WERI-Rb-1 (cell line): ENCODE data around the gene CEPT1.

ENCODE experiments used
- DNase-seq: peaks from one replicate; pipeline ENCODE4 v3.0.0-alpha.2; 2020
- H3K27ac ChIP-seq: fragments of 250-450 bp; sonication (Bioruptor Pico); 2 replicates; pipeline ENCODE4 v1.5.1; 2020; ENCODE audit warnings: mild to moderate bottlenecking, moderate library complexity
- H3K27me3 ChIP-seq: fragments of 250-450 bp; sonication (Bioruptor Pico); 2 replicates; pipeline ENCODE4 v1.5.1; 2021; ENCODE audit warnings: mild to moderate bottlenecking, low read depth, moderate library complexity; ENCODE audit not compliant: insufficient read depth, severe bottlenecking
- H3K36me3 ChIP-seq: fragments of 250-450 bp; sonication (Bioruptor Pico); 2 replicates; pipeline ENCODE4 v1.5.1; 2020; ENCODE audit warnings: mild to moderate bottlenecking, moderate library complexity
- H3K4me3 ChIP-seq: 2 replicates; pipeline ENCODE4 v1.5.1; 2011; ENCODE audit warnings: low read depth, mild to moderate bottlenecking, control low read depth, low read length
- H3K9me3 ChIP-seq: fragments of 250-450 bp; sonication (Bioruptor Pico); 2 replicates; pipeline ENCODE4 v1.5.1; 2021; ENCODE audit warnings: mild to moderate bottlenecking, moderate library complexity; ENCODE audit not compliant: severe bottlenecking
- CTCF ChIP-seq: IDR thresholded peaks from 2 replicates; pipeline ENCODE4 v1.5.1; 2011; ENCODE audit warnings: low read depth, mild to moderate bottlenecking, control low read depth, inconsistent platforms, low read length

Gene CEPT1

GRCh38 chr1:111163363-111163762 lies 23.3 kb downstream of the CEPT1 start:
- no peak overlapping the region for H3K27ac ChIP-seq
- no peak for TF ChIP-seq CTCF
- DNase-seq = no peak
- no peaks in the 10 kb centered on the region for H3K9me3 ChIP-seq
- no peak overlapping the region for H3K4me3 ChIP-seq
- H3K36me3 ChIP-seq = peaks cover 29% of the 10 kb centered on the region
- no peaks in the 10 kb centered on the region for H3K27me3 ChIP-seq

GRCh38 chr1:111164151-111164550 lies 24.1 kb downstream of the CEPT1 start:
- H3K4me3 ChIP-seq = no peak overlapping the region
- H3K27ac ChIP-seq = no peak overlapping the region
- no peak for TF ChIP-seq CTCF
- no peak for DNase-seq
- H3K36me3 ChIP-seq = peaks cover 35% of the 10 kb centered on the region
- H3K27me3 ChIP-seq = no peaks in the 10 kb centered on the region
- no peaks in the 10 kb centered on the region for H3K9me3 ChIP-seq

GRCh38 chr1:111172463-111172862 lies 32.4 kb downstream of the CEPT1 start:
- Histone ChIP-seq H3K36me3 (peaks cover 15% of the 10 kb centered on the region), H3K27ac (no peak overlapping the region), H3K4me3 (no peak overlapping the region), H3K27me3 (no peaks in the 10 kb centered on the region), H3K9me3 (no peaks in the 10 kb centered on the region)
- no peak for DNase-seq
- no peak for TF ChIP-seq CTCF

DNA sequence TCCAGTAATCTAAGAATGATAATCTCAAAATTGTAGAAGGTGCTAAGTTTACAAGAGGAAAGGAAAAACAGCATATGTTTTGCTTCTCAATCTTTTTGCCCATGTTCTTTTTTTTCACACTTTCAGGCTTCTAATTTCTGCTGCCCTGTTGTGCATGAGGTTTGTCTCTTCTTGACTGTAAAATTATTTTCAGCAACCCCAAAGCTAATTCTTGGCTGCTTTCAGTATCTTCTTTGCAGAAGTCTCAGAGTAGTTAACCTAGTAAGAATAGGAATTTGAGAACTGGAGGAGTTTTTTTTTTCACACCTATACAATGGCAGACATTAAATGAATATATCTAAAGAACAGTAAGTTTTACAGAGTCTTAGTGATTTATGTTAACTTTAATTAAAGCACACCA lies 34.0 kb downstream of the CEPT1 start:
- DNase-seq = no peak
- Histone ChIP-seq H3K36me3 (peaks cover 8% of the 10 kb centered on the region), H3K27ac (no peak overlapping the region), H3K9me3 (no peaks in the 10 kb centered on the region), H3K4me3 (no peak overlapping the region), H3K27me3 (no peaks in the 10 kb centered on the region)
- no peak for TF ChIP-seq CTCF

GRCh38 chr1:111175349-111175748 lies 35.3 kb downstream of the CEPT1 start:
- no peak for TF ChIP-seq CTCF
- Histone ChIP-seq H3K36me3 (peaks cover 6% of the 10 kb centered on the region), H3K9me3 (no peaks in the 10 kb centered on the region), H3K27me3 (no peaks in the 10 kb centered on the region), H3K4me3 (no peak overlapping the region), H3K27ac (no peak overlapping the region)
- DNase-seq = no peak

DNA sequence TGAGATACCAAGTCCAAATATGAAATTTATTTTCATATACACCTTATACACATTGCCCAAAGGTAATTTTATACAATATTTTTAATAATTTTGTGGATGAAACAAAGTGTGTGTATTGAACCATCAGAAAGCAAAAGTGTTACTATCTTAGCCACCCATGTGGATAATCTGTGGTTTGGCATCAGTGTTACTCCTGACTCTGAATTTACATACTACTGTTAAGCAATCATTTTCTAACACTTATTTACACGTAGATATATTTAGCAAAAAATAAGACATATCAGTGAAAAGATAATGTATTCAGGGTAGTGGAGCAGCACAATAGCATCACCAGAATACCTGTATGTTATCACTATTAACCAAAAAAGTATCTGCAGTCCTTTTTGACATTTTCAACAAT lies 36.7 kb downstream of the CEPT1 start:
- TF ChIP-seq CTCF = no peak
- DNase-seq = no peak
- Histone ChIP-seq H3K27me3 (no peaks in the 10 kb centered on the region), H3K36me3 (peaks cover 6% of the 10 kb centered on the region), H3K4me3 (no peak overlapping the region), H3K27ac (no peak overlapping the region), H3K9me3 (no peaks in the 10 kb centered on the region)
